GM19397 (cell line): ENCODE measurements around the gene ENO2.
A peak's percentile ranks its signal among the peaks of the same experiment; 100 is the strongest.

Experiments
- ATAC-seq: cut with Tn5 transposase; IDR thresholded peaks from one replicate; pipeline ENCODE4 v1.9.1; 2021; ENCODE audit warnings: mild to moderate bottlenecking, moderate library complexity; ENCODE audit not compliant: unreplicated experiment

ENO2 gene

GRCh38 chr12:6946920-6947374 lies 32.6 kb downstream of the ENO2 start:
- ATAC-seq: no peak

GRCh38 chr12:6947615-6948014 lies 33.2 kb downstream of the ENO2 start:
- no peak for ATAC-seq

- no peak for ATAC-seq
These were observed 34.7 kb downstream of the ENO2 start for GRCh38 chr12:6948873-6949594.

- no peak for ATAC-seq
These were observed 36.0 kb downstream of the ENO2 start for GRCh38 chr12:6950401-6950801.

- ATAC-seq: no peak
These were observed 36.6 kb downstream of the ENO2 start, which contains the start of gene PTPN6 for GRCh38 chr12:6950811-6951540. Gene PTPN6, plus strand, starts transcription at chr12:6951356. Its CDS starts 157 bp downstream, at chr12:6951513.

- ATAC-seq: no peak
These were observed 37.3 kb downstream of the ENO2 start for GRCh38 chr12:6951551-6952120.

- no peak for ATAC-seq
These were observed 37.9 kb downstream of the ENO2 start for GRCh38 chr12:6952121-6952862.

GRCh38 chr12:6952863-6953441 lies 38.6 kb downstream of the ENO2 start:
- ATAC-seq: no peak

GRCh38 chr12:6953442-6954315 lies 39.3 kb downstream of the ENO2 start:
- peak; percentile 51 for ATAC-seq

GRCh38 chr12:6954316-6955107 lies 40.1 kb downstream of the ENO2 start:
- no peak for ATAC-seq

- ATAC-seq: no peak
These were observed 41.0 kb downstream of the ENO2 start for GRCh38 chr12:6955108-6956020.

GRCh38 chr12:6956021-6956727 lies 41.8 kb downstream of the ENO2 start:
- no peak for ATAC-seq

- no peak for ATAC-seq
These were observed 42.8 kb downstream of the ENO2 start for GRCh38 chr12:6957151-6957701.

- ATAC-seq: no peak
These were observed 43.6 kb downstream of the ENO2 start for GRCh38 chr12:6957741-6958608.

GRCh38 chr12:6958609-6959057 lies 44.3 kb downstream of the ENO2 start:
- no peak for ATAC-seq
